ENCODE measurements around the gene MXD3. TPM values are rescaled to one million over a fixed set of nuclear protein-coding genes. Genes with fewer than 3 reads are reported as not detected.

Gene MXD3
- total RNA-seq, 2 experiments from 2014 or later = 31.2 to 33.4 TPM

DNA sequence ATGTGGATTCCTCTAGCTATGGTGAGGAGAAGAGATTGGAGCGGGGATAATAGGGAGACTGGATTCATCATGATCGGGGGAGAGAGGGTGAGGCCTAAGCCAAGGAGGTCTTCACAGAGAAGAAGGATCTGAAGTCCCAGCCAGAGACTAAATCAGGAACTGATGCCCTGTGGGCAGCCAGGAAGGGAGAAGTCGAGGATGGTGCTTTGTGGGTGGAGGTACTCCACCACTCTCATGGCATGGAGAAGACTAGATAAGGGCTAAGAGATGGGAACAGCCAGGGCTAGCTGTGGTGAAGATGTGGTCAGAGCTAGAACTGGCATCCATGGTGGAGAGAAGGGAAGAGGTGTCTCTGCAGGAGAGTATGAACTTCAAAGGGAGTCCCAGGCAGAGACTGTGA is 43.0 kb upstream of the MXD3 start:
- no peak for DNase-seq
- CTCF ChIA-PET = interaction anchor here (0.6 to 8.7 kb wide), 4 partner anchors 10 to 101 kb away, joined by 4 to 66 read pairs (median 5); no protein-coding TSS in a partner anchor
- Mint-ChIP-seq H3K9me3 (peaks cover 9% of the 10 kb centered on the region), H3K27ac (no peak overlapping the region), H3K36me3 (peaks cover 3% of the 10 kb centered on the region), H3K27me3 (no peaks in the 10 kb centered on the region), H3K4me1 (ENCODE audit: low read depth) (peaks cover 62% of the 10 kb centered on the region), H3K4me3 (no peak overlapping the region)
- POLR2A ChIA-PET = no interaction called here
- intact Hi-C loops (cut with micrococcal nuclease) = loop anchor here (5.0 kb wide), 3 partner anchors 33 to 967 kb away; partner anchors contain the start of genes HIGD2A, NOP16 and NSD1

DNA sequence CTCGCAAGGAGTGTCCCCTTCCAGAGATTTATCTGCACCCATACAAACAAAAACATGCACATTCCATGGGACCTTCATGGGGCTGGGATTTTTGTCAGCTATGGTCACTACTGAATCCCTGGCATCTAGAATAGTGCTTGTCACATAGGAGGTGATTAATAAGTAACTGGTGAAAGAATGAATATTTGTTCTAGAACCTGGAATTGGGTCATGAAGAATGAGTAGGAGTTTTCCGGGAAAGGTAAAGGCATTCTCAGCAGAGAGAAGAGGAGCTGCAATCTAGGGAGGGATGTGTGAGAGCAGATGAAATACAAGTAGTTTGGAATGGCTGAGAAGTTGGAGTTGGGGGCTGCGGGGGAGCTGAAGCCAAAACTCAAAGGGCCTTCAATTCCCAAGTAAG is 42.6 kb upstream of the MXD3 start:
- Mint-ChIP-seq H3K27ac (no peak overlapping the region), H3K4me3 (no peak overlapping the region), H3K9me3 (peaks cover 9% of the 10 kb centered on the region), H3K4me1 (ENCODE audit: low read depth) (peaks cover 62% of the 10 kb centered on the region), H3K27me3 (no peaks in the 10 kb centered on the region), H3K36me3 (peaks cover 3% of the 10 kb centered on the region)
- POLR2A ChIA-PET = no interaction called here
- CTCF ChIA-PET = interaction anchor here (1.2 to 8.7 kb wide), 3 partner anchors 17 to 101 kb away, joined by 5 to 66 read pairs (median 33); no protein-coding TSS in a partner anchor
- intact Hi-C loops (cut with micrococcal nuclease) = loop anchor here (5.0 kb wide), 3 partner anchors 33 to 967 kb away; partner anchors contain the start of genes HIGD2A, NOP16 and NSD1
- no peak for DNase-seq

DNA sequence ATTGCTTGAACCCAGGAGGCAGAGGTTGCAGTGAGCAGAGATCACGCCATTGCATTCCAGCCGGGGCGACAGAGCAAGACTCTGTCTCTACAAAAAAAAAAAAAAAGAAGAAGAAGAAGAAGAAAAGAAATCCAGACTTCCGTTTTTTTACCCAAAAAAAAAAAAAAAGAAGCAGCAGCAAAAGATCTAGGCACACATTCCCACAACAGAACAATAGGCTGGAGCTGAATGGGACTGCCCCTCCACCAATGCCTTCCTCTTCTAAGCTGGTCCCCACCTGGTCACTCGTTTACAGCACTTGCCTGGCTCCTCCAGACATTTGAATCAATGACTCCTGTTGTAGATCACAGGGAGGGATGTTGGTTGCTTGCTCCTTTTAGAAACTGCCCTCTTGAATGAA is 41.4 kb upstream of the MXD3 start:
- POLR2A ChIA-PET = interaction anchor here (0.7 kb wide), 1 partner anchor 91 kb away, joined by 3 read pairs; no protein-coding TSS in a partner anchor
- intact Hi-C loops (cut with micrococcal nuclease) = loop anchor here (5.0 kb wide), 3 partner anchors 34 to 966 kb away; partner anchors contain the start of genes HIGD2A, NOP16 and NSD1

DNA sequence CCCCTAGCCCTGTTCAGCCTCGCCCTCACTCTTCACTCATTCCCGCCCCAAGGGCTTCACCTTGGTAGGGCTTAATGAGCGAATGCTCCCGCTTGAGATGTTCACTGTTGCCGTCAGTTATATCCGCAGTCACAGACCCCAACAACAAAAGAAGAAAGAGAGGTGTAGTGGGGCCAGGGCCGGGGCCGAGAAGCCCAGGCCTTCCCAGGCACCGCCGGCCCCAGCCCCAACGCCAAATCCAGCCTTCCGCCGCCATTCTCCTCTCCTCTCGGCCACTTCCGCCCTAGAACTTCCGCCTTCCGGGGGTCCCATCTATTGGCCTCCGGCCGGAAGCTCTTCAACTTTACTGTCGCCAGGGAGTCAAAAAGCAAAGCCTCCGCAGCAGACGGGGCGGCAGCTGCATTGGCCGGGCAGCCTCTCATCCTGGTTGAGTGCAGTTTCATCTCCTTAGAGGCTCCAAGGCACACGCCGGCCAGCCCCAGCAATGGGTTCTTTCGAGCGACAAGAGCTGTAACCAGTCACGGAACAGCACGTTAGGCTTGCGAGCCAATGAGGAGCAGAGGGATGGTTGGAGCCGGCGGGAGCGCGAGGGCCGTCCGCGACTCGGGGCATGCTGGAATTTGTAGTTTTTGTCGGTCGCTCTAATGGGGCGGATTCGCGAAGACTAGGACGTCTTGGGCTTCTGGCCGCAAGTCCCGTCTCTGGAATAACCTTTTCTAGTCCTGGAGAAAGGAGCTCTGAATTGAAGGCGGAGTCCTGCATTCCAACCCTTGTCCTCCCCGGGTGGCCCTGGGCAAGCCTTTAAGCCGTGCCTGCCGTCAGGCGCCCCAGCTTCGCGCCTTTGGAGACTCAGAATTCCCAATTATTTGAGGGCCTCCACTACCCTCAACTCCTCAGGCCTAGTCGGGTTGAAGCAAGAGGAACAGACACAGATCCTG is 40.0 kb upstream of the MXD3 start, which contains the start of gene LMAN2:
TSS of gene LMAN2 (minus strand) at position 277 of the 938 bp plus-strand sequence. CDS start at position 256, 21 bp downstream.
- no peaks in the 10 kb centered on the region for H3K27me3 Mint-ChIP-seq
- POLR2A ChIA-PET = interaction anchor here (0.6 to 2.5 kb wide), 14 partner anchors 9 to 852 kb away, joined by 3 to 12 read pairs (median 6); partner anchors contain the start of genes B4GALT7, GRK6, MXD3 and PDLIM7
- peak within 1 kb of the TSS; percentile 99 for H3K27ac Mint-ChIP-seq
- H3K4me3 Mint-ChIP-seq = peak within 1 kb of the TSS; percentile 96
- intact Hi-C loops (cut with micrococcal nuclease) = loop anchor here (2.0 to 5.0 kb wide), 4 partner anchors 36 to 964 kb away; partner anchors contain the start of genes HIGD2A, NOP16 and NSD1
- peak; percentile 95 for DNase-seq
- peaks cover 9% of the 10 kb centered on the region for H3K9me3 Mint-ChIP-seq
- CTCF ChIA-PET = interaction anchor here (0.8 to 5.7 kb wide), 18 partner anchors 8 to 238 kb away, joined by 3 to 33 read pairs (median 4); partner anchors contain the start of genes PRELID1 and RAB24
- peaks cover 10% of the 10 kb centered on the region for H3K36me3 Mint-ChIP-seq
- peaks cover 64% of the 10 kb centered on the region for H3K4me1 Mint-ChIP-seq (ENCODE audit: low read depth)

More for the DNA sequence above, 41.4 kb upstream of the MXD3 start:
- Mint-ChIP-seq H3K9me3 (peaks cover 9% of the 10 kb centered on the region), H3K36me3 (peaks cover 3% of the 10 kb centered on the region), H3K4me3 (no peak overlapping the region), H3K27me3 (no peaks in the 10 kb centered on the region), H3K27ac (no peak overlapping the region), H3K4me1 (ENCODE audit: low read depth) (peaks cover 62% of the 10 kb centered on the region)
- no peak for DNase-seq
- CTCF ChIA-PET = interaction anchor here (3.0 to 5.7 kb wide), 4 partner anchors 18 to 50 kb away, joined by 15 to 33 read pairs (median 23); no protein-coding TSS in a partner anchor

DNA sequence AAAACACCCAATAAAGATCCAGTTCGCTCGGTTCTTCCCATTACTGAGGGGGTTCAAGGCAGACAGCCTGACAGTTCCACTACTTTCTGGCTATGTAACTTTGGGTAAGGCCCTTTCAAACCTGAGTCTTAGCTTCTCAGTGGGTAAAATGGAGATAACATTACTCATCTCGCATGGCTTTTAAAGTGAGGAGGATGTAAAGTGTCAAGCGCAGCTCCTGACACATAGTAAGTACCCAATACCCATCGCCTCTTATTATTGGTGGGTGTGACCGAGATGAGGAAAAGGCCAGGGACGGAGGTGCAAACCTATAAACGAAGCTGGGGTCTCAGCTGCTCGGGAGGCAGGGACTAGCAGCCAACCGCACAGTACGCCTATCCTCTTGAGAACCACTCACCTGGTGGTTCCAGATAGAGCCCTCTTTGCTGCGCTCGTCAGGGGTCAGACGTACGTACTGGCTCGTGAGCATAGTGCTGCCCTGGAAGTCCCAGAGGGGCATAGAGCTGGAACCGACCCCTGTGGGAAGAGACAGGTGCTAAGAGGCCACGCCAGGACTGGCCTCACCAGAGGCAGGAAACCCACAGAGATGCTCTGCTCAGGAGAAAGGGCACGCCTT is 39.2 kb upstream of the MXD3 start:
- H3K27me3 Mint-ChIP-seq = no peaks in the 10 kb centered on the region
- DNase-seq = peak; percentile 24
- POLR2A ChIA-PET = interaction anchor here (0.8 to 2.5 kb wide), 11 partner anchors 10 to 249 kb away, joined by 3 to 11 read pairs (median 6); partner anchors contain the start of genes B4GALT7, GRK6, MXD3 and PDLIM7

DNA sequence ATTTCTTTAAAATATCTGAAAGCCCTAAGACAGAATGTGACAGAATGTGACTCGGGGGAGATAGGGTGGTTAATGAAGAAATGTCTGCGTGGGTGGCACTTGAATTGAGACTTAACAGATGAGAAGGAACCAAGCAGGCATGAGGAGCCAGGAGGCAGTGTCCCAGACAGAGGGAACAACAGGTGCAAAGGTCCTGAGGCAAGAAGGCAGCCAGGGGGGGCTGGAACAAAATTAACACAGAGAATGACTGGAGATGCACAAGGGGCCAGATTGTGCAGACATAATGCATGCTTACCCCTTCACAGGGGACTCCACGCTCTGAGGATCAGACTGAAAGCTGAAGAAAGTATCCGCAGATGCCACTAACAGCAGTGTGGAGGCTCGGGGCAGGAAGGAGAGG is 38.1 kb upstream of the MXD3 start:
- CTCF ChIA-PET = interaction anchor here (1.2 to 5.7 kb wide), 5 partner anchors 7 to 52 kb away, joined by 3 to 33 read pairs (median 3); no protein-coding TSS in a partner anchor
- Mint-ChIP-seq H3K36me3 (peaks cover 8% of the 10 kb centered on the region), H3K9me3 (no peaks in the 10 kb centered on the region), H3K27me3 (no peaks in the 10 kb centered on the region), H3K4me1 (ENCODE audit: low read depth) (peaks cover 51% of the 10 kb centered on the region), H3K27ac (peak overlapping the region; percentile 9), H3K4me3 (peak overlapping the region; percentile 64)
- POLR2A ChIA-PET = interaction anchor here (1.4 kb wide), 1 partner anchor 39 kb away, joined by 5 read pairs; no protein-coding TSS in a partner anchor
- intact Hi-C loops (cut with micrococcal nuclease) = loop anchor here (2.0 to 5.0 kb wide), 4 partner anchors 37 to 962 kb away; partner anchors contain the start of genes HIGD2A, NOP16 and NSD1
- DNase-seq = no peak

More for the DNA sequence above, 39.2 kb upstream of the MXD3 start:
- Mint-ChIP-seq H3K4me3 (peak overlapping the region; percentile 96), H3K36me3 (peaks cover 10% of the 10 kb centered on the region), H3K9me3 (peaks cover 9% of the 10 kb centered on the region), H3K4me1 (ENCODE audit: low read depth) (peaks cover 61% of the 10 kb centered on the region), H3K27ac (peak overlapping the region; percentile 99)
- CTCF ChIA-PET = interaction anchor here (0.8 to 5.7 kb wide), 13 partner anchors 9 to 237 kb away, joined by 3 to 33 read pairs (median 4); partner anchors contain the start of genes PRELID1 and RAB24
- intact Hi-C loops (cut with micrococcal nuclease) = loop anchor here (2.0 to 5.0 kb wide), 4 partner anchors 36 to 964 kb away; partner anchors contain the start of genes HIGD2A, NOP16 and NSD1

DNA sequence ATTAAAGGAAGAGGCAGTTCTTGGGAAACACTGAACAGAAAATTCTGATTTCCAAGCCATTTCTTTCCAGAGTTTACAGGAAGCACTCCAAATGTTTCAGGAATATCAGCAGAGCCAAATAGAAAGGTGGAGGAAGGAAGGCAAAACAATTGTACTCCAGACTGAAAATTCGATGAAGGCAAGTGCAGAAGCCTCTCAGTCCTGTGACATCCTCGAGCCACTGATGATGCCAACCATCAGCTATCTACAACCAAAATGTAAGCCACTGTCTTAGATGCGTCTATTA is 37.6 kb upstream of the MXD3 start:
- ChIA-PET CTCF (interaction anchor here (1.2 to 5.7 kb wide), 7 partner anchors 21 to 152 kb away, joined by 3 to 33 read pairs (median 4); no protein-coding TSS in a partner anchor), POLR2A (interaction anchor here (0.7 kb wide), 1 partner anchor 833 kb away, joined by 3 read pairs; no protein-coding TSS in a partner anchor)
- no peak overlapping the region for H3K27ac Mint-ChIP-seq
- intact Hi-C loops (cut with micrococcal nuclease) = no loop called here
- H3K4me1 Mint-ChIP-seq (ENCODE audit: low read depth) = peaks cover 46% of the 10 kb centered on the region
- H3K27me3 Mint-ChIP-seq = no peaks in the 10 kb centered on the region
- H3K9me3 Mint-ChIP-seq = no peaks in the 10 kb centered on the region
- no peak for DNase-seq
- H3K4me3 Mint-ChIP-seq = no peak overlapping the region
- H3K36me3 Mint-ChIP-seq = peaks cover 8% of the 10 kb centered on the region

DNA sequence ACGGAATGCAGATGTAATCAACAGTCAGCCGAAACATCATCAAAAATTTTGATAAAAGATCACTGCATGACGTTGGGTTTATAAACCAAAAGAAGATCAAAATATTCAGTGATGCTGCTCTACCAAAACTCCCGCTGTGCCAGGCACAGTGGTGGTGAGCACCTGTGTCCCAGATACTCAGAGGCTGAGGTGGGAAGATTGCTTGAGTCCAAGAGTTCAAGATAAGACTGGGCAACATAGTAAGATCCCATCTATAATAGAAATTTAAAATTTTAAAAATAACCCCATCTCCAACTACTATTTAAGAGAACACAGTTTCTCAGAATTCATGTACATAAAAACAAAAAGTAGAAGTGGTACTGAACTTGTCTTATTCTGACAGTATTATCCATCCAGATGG is 36.0 kb upstream of the MXD3 start:
- POLR2A ChIA-PET = interaction anchor here (0.5 kb wide), 1 partner anchor 37 kb away, joined by 3 read pairs; the partner anchor contains the start of gene SLC34A1
- Mint-ChIP-seq H3K4me1 (ENCODE audit: low read depth) (peaks cover 49% of the 10 kb centered on the region), H3K27me3 (no peaks in the 10 kb centered on the region), H3K4me3 (no peak overlapping the region), H3K27ac (peak overlapping the region; percentile 55), H3K36me3 (peaks cover 13% of the 10 kb centered on the region), H3K9me3 (no peaks in the 10 kb centered on the region)
- DNase-seq = no peak
- intact Hi-C loops (cut with micrococcal nuclease) = no loop called here
- CTCF ChIA-PET = interaction anchor here (1.2 kb wide), 2 partner anchors 43 to 55 kb away, joined by 3 to 4 read pairs; no protein-coding TSS in a partner anchor

DNA sequence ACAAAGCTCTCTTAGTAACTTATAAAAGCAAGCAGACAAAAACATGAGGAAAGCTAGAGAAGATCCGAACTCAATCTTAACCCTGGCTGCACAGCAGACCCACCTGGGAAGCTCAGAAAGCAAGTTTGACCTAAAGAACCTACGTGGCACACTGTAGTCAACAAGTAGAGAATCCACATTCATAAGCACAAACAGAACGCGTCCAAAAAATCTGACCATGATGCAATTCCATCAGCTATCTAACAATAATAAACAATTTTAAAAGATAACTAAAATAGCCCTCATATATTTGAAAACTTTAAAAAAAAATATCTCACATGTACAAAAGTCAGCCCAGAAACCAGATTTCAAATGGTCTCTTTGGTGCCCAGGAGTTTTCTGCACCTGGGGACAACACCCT is 35.1 kb upstream of the MXD3 start:
- H3K27me3 Mint-ChIP-seq = no peaks in the 10 kb centered on the region
- peaks cover 45% of the 10 kb centered on the region for H3K4me1 Mint-ChIP-seq (ENCODE audit: low read depth)
- H3K4me3 Mint-ChIP-seq = no peak overlapping the region
- DNase-seq = no peak
- intact Hi-C loops (cut with micrococcal nuclease) = no loop called here
- H3K36me3 Mint-ChIP-seq = peaks cover 15% of the 10 kb centered on the region
- H3K9me3 Mint-ChIP-seq = no peaks in the 10 kb centered on the region
- peak overlapping the region; percentile 35 for H3K27ac Mint-ChIP-seq
- ChIA-PET POLR2A (no interaction called here), CTCF (interaction anchor here (0.5 to 1.8 kb wide), 11 partner anchors 13 to 154 kb away, joined by 3 to 6 read pairs (median 3); partner anchors contain the start of gene SLC34A1)

DNA sequence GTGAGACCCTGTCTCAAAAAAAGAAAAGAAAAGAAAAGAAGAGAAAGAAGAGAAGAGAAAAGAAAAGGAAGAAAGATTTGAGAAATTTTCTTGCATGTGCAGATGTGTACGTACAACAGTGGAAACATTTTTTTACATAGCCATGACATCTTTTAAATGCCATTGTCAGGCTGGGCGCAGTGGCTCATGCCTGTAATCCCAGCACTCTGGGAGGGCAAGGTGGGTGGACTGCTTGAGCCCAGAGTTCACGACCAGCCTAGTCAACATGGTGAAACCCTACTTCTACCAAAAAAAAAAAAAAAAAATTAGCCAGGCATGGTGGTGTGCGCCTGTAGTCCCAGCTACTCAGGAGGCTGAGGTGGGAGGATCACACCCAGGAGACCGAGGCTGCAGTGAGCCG is 33.2 kb upstream of the MXD3 start:
- Mint-ChIP-seq H3K36me3 (peaks cover 24% of the 10 kb centered on the region), H3K27me3 (no peaks in the 10 kb centered on the region), H3K9me3 (no peaks in the 10 kb centered on the region), H3K4me3 (no peak overlapping the region), H3K4me1 (ENCODE audit: low read depth) (peaks cover 40% of the 10 kb centered on the region), H3K27ac (no peak overlapping the region)
- intact Hi-C loops (cut with micrococcal nuclease) = no loop called here
- ChIA-PET POLR2A (interaction anchor here (0.6 kb wide), 1 partner anchor 35 kb away, joined by 4 read pairs; no protein-coding TSS in a partner anchor), CTCF (no interaction called here)
- no peak for DNase-seq

DNA sequence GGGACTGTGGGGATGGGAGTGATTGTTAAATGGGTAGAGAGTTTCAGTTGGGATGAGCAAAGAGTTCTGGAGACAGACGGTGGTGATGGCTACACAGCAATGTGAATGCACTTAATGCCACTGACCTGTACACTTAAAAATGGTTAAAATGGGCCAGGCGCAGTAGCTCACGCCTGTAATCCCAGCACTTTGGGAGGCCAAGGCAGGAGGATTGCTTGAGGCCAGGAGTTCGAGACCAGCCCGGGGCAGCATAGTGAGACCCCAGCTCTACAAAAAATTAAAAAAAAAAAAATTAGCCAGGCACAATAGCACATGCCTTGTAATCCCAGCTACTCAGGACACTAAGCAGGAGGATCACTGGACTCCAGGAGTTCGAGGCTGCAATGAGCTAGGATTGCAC is 32.1 kb upstream of the MXD3 start:
- intact Hi-C loops (cut with micrococcal nuclease) = no loop called here
- no peak overlapping the region for H3K4me3 Mint-ChIP-seq
- H3K4me1 Mint-ChIP-seq (ENCODE audit: low read depth) = peaks cover 37% of the 10 kb centered on the region
- ChIA-PET POLR2A (no interaction called here), CTCF (interaction anchor here (0.5 to 0.8 kb wide), 2 partner anchors 8 to 406 kb away, joined by 3 read pairs; no protein-coding TSS in a partner anchor)
- H3K9me3 Mint-ChIP-seq = no peaks in the 10 kb centered on the region
- DNase-seq = no peak
- no peaks in the 10 kb centered on the region for H3K27me3 Mint-ChIP-seq
- no peak overlapping the region for H3K27ac Mint-ChIP-seq
- peaks cover 33% of the 10 kb centered on the region for H3K36me3 Mint-ChIP-seq

Measured in activated CD4-positive, alpha-beta memory T cell treated with anti-CD3 and anti-CD28 coated beads for 36 hours (primary cell).